A673 (cell line): ENCODE results near the gene PRKG1. TPM values are rescaled to one million over a fixed set of nuclear protein-coding genes. Genes with fewer than 3 reads are reported as not detected.

Experiments
- BruUV-seq: library from RNA; stranded (reverse); fragments of 400-500 nt; replicated peaks from 2 replicates; lab custom pipeline; 2021; lab: Mats Ljungman, UMichigan
- CTCF ChIA-PET: fragments of 300-600 bp; sonication (Branson Sonifier 250); formaldehyde crosslinking; loops from one replicate; lab custom pipeline; 2022; ENCODE audit warnings: antibody characterized with exemption; lab: Charles Lee
- POLR2A ChIA-PET: fragments of 300-600 bp; sonication (Branson Sonifier 250); formaldehyde crosslinking; loops from one replicate; lab custom pipeline; 2022; ENCODE audit warnings: antibody characterized with exemption; ENCODE audit not compliant: low non-redundant PET; lab: Charles Lee
- DNase-seq: peaks from one replicate; pipeline ENCODE4 v3.0.0-alpha.2; 2015; ENCODE audit warnings: low spot score
- H3K27ac ChIP-seq: fragments of 200-600 bp; sonication (generic); 2 replicates; pipeline ENCODE4 v1.5.1; 2016; ENCODE audit warnings: mixed run types, low read depth, mild to moderate bottlenecking, mixed read lengths, antibody characterized with exemption, low read length; ENCODE audit not compliant: poor library complexity, severe bottlenecking
- H3K27me3 ChIP-seq: fragments of 200-600 bp; sonication (generic); replicated peaks from 2 replicates; pipeline ENCODE4 v1.6.1; 2017; ENCODE audit warnings: mixed run types, low read depth, mild to moderate bottlenecking, mixed read lengths, antibody characterized with exemption, low read length; ENCODE audit not compliant: insufficient read depth, poor library complexity
- H3K36me3 ChIP-seq: fragments of 200-600 bp; sonication (generic); 2 replicates; pipeline ENCODE4 v1.6.1; 2016; ENCODE audit warnings: mixed run types, mild to moderate bottlenecking, mixed read lengths, antibody characterized with exemption, low read length; ENCODE audit not compliant: insufficient read depth, poor library complexity, severe bottlenecking
- H3K4me1 ChIP-seq: fragments of 200-600 bp; sonication (generic); 2 replicates; pipeline ENCODE4 v1.6.1; 2017; ENCODE audit warnings: mixed run types, mild to moderate bottlenecking, mixed read lengths, antibody characterized with exemption, low read length; ENCODE audit not compliant: insufficient read depth, poor library complexity, severe bottlenecking
- H3K4me3 ChIP-seq: fragments of 200-600 bp; sonication (generic); 2 replicates; pipeline ENCODE4 v1.5.1; 2016; ENCODE audit warnings: low read depth, mixed run types, mild to moderate bottlenecking, mixed read lengths, low read length; ENCODE audit not compliant: poor library complexity, severe bottlenecking
- H3K9me3 ChIP-seq: fragments of 200-600 bp; sonication (generic); 2 replicates; pipeline ENCODE4 v1.6.1; 2016; ENCODE audit warnings: mixed run types, low read depth, mild to moderate bottlenecking, mixed read lengths, antibody characterized with exemption, low read length; ENCODE audit not compliant: poor library complexity, severe bottlenecking
- EZH2 ChIP-seq: fragments of 200-600 bp; sonication (generic); IDR thresholded peaks from 2 replicates; pipeline ENCODE4 v1.6.1; 2017; ENCODE audit warnings: borderline replicate concordance, low read depth, mild to moderate bottlenecking, mixed read lengths, antibody characterized with exemption, low read length; ENCODE audit not compliant: poor library complexity, severe bottlenecking
- intact Hi-C: fragments of 100-400 bp; cut with micrococcal nuclease; formaldehyde crosslinking; loops from one replicate; pipeline ENCODE4 v1.10.0; 2022; ENCODE audit not compliant: unreplicated experiment
- total RNA-seq: library from RNA; stranded (reverse); gene quantifications from 2 replicates; pipeline ENCODE4 v1.2.3, GENCODE V29; 2021
- TF ChIP-seq, protein P1 (sequence below): fragments of 300-800, 200-600 bp; sonication (generic); conservative IDR thresholded peaks from 2 replicates; pipeline ENCODE4 v1.5.1; 2017; ENCODE audit warnings: low read depth, mild to moderate bottlenecking, antibody characterized with exemption, low read length, moderate library complexity, mixed read lengths

Gene PRKG1
- total RNA-seq, 1 experiment from 2014 or later: 0.58 TPM

- no TSS peak for BruUV-seq
- no peaks in the 10 kb centered on the region for H3K9me3 ChIP-seq
- H3K27me3 ChIP-seq: peaks cover 17% of the 10 kb centered on the region
- no peak overlapping the region for H3K4me3 ChIP-seq
- intact Hi-C loops: no loop called here
- ChIA-PET POLR2A (no interaction called here), CTCF (no interaction called here)
- no peak overlapping the region for H3K27ac ChIP-seq
- H3K4me1 ChIP-seq: no peaks in the 10 kb centered on the region
- H3K36me3 ChIP-seq: no peaks in the 10 kb centered on the region
- no peak for TF ChIP-seq EZH2
- TF ChIP-seq, protein P1, sequence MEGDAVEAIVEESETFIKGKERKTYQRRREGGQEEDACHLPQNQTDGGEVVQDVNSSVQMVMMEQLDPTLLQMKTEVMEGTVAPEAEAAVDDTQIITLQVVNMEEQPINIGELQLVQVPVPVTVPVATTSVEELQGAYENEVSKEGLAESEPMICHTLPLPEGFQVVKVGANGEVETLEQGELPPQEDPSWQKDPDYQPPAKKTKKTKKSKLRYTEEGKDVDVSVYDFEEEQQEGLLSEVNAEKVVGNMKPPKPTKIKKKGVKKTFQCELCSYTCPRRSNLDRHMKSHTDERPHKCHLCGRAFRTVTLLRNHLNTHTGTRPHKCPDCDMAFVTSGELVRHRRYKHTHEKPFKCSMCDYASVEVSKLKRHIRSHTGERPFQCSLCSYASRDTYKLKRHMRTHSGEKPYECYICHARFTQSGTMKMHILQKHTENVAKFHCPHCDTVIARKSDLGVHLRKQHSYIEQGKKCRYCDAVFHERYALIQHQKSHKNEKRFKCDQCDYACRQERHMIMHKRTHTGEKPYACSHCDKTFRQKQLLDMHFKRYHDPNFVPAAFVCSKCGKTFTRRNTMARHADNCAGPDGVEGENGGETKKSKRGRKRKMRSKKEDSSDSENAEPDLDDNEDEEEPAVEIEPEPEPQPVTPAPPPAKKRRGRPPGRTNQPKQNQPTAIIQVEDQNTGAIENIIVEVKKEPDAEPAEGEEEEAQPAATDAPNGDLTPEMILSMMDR: no peak
- no peak for DNase-seq
Measured at GRCh38 chr10:51711519-51711891, 637.2 kb downstream of the PRKG1 start.

- Histone ChIP-seq H3K4me3 (no peak overlapping the region), H3K9me3 (no peaks in the 10 kb centered on the region), H3K4me1 (no peaks in the 10 kb centered on the region), H3K27me3 (no peaks in the 10 kb centered on the region), H3K36me3 (no peaks in the 10 kb centered on the region), H3K27ac (no peak overlapping the region)
- CTCF ChIA-PET: no interaction called here
- POLR2A ChIA-PET: no interaction called here
- no TSS peak for BruUV-seq
- no peak for TF ChIP-seq EZH2
- TF ChIP-seq, protein P1: no peak
- no peak for DNase-seq
- intact Hi-C loops: no loop called here
Measured at GRCh38 chr10:51716981-51717380, 642.7 kb downstream of the PRKG1 start.

- ChIA-PET POLR2A (no interaction called here), CTCF (no interaction called here)
- Histone ChIP-seq H3K9me3 (no peaks in the 10 kb centered on the region), H3K36me3 (no peaks in the 10 kb centered on the region), H3K4me3 (no peak overlapping the region), H3K27ac (no peak overlapping the region), H3K27me3 (no peaks in the 10 kb centered on the region), H3K4me1 (no peaks in the 10 kb centered on the region)
- TF ChIP-seq EZH2: no peak
- TF ChIP-seq, protein P1: no peak
- intact Hi-C loops: no loop called here
- no TSS peak for BruUV-seq
- no peak for DNase-seq
Measured at GRCh38 chr10:51718804-51719291, 644.6 kb downstream of the PRKG1 start.
